Progenitor cell of endocrine pancreas (in vitro differentiated cells): ENCODE data around the gene TIMM10. TPM values are rescaled to one million over a fixed set of nuclear protein-coding genes. Genes with fewer than 3 reads are reported as not detected.

Experiments used
- DNase-seq: peaks from one replicate; pipeline ENCODE4 v3.0.0; 2021; ENCODE audit warnings: low spot score; ENCODE audit not compliant: unreplicated experiment
- H3K27ac Mint-ChIP-seq: 2 replicates; pipeline ENCODE4 v1.8.0; 2021; ENCODE audit warnings: mild to moderate bottlenecking, moderate library complexity, mixed read lengths
- H3K27me3 Mint-ChIP-seq: 2 replicates; pipeline ENCODE4 v1.8.0; 2021; ENCODE audit warnings: mixed read lengths
- H3K36me3 Mint-ChIP-seq: 2 replicates; pipeline ENCODE4 v1.8.0; 2022; ENCODE audit warnings: mixed read lengths; ENCODE audit not compliant: insufficient read depth
- H3K4me1 Mint-ChIP-seq: 2 replicates; pipeline ENCODE4 v1.8.0; 2021; ENCODE audit warnings: low read depth, mixed read lengths
- H3K4me3 Mint-ChIP-seq: 2 replicates; pipeline ENCODE4 v1.8.0; 2021; ENCODE audit warnings: low read depth, mild to moderate bottlenecking, moderate library complexity, mixed read lengths
- H3K9me3 Mint-ChIP-seq: 2 replicates; pipeline ENCODE4 v1.8.0; 2021; ENCODE audit warnings: low read depth, mixed read lengths
- total RNA-seq: library from RNA; stranded (reverse); gene quantifications from 2 replicates; pipeline ENCODE4 v1.2.1, GENCODE V29; 2021
- TF ChIP-seq, protein P1 (sequence below): fragments of 200-600 bp; sonication (generic); IDR thresholded peaks from one replicate; pipeline ENCODE4 v1.5.0; 2021; ENCODE audit warnings: antibody characterized with exemption, mild to moderate bottlenecking; ENCODE audit not compliant: unreplicated experiment

The TIMM10 gene
- total RNA-seq, 1 donor from 2014 or later = 63.5 TPM

DNA sequence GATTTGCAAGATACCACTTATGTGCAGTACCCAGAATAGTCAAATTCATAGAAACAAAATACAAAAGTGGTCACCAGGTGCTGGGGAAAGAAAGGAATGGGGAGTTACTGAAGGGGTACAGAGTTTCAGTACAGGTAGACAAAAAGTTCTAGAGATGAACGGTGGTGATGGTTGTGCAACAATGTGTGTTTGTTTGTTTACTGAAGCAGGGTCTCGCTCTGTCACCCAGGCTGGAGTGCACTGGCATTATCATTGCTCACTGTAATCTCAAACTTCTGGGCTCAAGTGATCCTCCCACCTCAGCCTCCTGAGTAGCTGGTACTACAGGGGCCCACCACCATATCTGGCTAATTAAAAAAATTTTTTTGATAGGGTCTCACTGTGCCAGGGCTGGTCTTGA, 24.8 kb upstream of the TIMM10 start:
- H3K36me3 Mint-ChIP-seq = peaks cover 9% of the 10 kb centered on the region
- no peaks in the 10 kb centered on the region for H3K27me3 Mint-ChIP-seq
- no peak for DNase-seq
- H3K4me1 Mint-ChIP-seq = no peaks in the 10 kb centered on the region
- no peak overlapping the region for H3K27ac Mint-ChIP-seq
- TF ChIP-seq, protein P1, sequence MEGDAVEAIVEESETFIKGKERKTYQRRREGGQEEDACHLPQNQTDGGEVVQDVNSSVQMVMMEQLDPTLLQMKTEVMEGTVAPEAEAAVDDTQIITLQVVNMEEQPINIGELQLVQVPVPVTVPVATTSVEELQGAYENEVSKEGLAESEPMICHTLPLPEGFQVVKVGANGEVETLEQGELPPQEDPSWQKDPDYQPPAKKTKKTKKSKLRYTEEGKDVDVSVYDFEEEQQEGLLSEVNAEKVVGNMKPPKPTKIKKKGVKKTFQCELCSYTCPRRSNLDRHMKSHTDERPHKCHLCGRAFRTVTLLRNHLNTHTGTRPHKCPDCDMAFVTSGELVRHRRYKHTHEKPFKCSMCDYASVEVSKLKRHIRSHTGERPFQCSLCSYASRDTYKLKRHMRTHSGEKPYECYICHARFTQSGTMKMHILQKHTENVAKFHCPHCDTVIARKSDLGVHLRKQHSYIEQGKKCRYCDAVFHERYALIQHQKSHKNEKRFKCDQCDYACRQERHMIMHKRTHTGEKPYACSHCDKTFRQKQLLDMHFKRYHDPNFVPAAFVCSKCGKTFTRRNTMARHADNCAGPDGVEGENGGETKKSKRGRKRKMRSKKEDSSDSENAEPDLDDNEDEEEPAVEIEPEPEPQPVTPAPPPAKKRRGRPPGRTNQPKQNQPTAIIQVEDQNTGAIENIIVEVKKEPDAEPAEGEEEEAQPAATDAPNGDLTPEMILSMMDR = no peak
- no peaks in the 10 kb centered on the region for H3K9me3 Mint-ChIP-seq
- H3K4me3 Mint-ChIP-seq = no peak overlapping the region

DNA sequence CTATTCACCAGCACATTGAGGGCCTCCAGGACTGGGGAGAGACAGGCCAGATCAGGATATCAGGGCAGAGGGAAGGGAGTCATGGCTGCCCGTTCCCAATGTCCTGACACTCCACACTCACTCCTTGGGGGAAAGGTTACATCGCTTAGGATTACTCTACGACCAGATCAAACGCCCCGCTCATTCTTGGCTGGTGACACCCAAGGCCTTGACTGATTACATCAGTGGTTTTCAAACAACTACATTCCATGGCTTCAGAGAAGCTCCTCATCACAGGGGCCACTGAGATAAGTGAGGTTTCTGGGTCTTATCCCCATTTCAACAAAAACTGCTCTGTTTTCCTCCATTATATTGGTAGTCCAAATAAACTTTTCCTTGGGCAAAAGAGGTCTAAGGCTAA, 21.9 kb upstream of the TIMM10 start:
- TF ChIP-seq, protein P1 = no peak
- Mint-ChIP-seq H3K27me3 (no peaks in the 10 kb centered on the region), H3K9me3 (no peaks in the 10 kb centered on the region), H3K27ac (no peak overlapping the region), H3K36me3 (peaks cover 11% of the 10 kb centered on the region), H3K4me1 (no peaks in the 10 kb centered on the region), H3K4me3 (no peak overlapping the region)
- DNase-seq = no peak

DNA sequence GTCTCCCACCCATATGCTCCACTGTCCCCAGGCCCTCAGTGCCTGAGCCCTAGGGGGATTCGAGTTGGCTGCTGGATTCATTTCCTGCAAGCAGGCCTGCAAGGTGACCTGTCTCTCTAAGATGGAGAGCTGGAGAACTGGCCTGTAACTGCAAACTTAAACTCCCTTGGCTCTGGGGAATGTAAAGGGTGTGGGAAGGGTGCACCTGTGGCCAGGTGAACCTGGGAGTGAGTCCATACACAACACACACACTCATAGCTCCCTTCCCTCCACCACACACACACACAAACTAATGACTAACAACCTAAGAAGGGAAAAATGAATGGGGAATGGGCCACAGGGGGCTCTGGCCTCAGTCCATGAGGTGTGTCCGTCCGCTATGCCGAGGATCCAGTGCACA, 21.4 kb upstream of the TIMM10 start:
- Mint-ChIP-seq H3K4me3 (no peak overlapping the region), H3K27me3 (no peaks in the 10 kb centered on the region), H3K27ac (no peak overlapping the region), H3K4me1 (no peaks in the 10 kb centered on the region), H3K36me3 (peaks cover 11% of the 10 kb centered on the region), H3K9me3 (no peaks in the 10 kb centered on the region)
- TF ChIP-seq, protein P1 = no peak
- DNase-seq = no peak

DNA sequence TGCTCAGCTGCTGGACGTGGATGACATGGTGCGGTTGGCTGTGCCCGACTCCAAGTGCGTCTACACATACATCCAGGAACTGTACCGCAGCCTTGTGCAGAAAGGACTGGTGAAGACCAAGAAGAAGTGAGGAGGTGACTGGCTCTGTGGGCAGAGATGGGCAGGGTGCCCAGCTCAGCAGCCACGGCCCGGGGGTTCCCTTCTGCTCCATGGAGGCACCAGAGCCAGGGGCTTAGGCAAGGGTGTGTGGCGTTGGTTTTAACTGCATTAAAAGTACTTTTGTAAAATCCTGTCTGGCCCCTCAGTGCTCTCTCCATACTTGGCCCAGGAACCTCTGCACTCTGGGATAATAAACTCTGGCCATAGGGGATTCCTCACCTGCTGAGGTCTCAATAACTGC, 19.4 kb upstream of the TIMM10 start:
- no peaks in the 10 kb centered on the region for H3K9me3 Mint-ChIP-seq
- no peak overlapping the region for H3K27ac Mint-ChIP-seq
- H3K4me1 Mint-ChIP-seq = no peaks in the 10 kb centered on the region
- H3K27me3 Mint-ChIP-seq = no peaks in the 10 kb centered on the region
- peaks cover 8% of the 10 kb centered on the region for H3K36me3 Mint-ChIP-seq
- no peak overlapping the region for H3K4me3 Mint-ChIP-seq
- DNase-seq = no peak
- TF ChIP-seq, protein P1 = no peak

DNA sequence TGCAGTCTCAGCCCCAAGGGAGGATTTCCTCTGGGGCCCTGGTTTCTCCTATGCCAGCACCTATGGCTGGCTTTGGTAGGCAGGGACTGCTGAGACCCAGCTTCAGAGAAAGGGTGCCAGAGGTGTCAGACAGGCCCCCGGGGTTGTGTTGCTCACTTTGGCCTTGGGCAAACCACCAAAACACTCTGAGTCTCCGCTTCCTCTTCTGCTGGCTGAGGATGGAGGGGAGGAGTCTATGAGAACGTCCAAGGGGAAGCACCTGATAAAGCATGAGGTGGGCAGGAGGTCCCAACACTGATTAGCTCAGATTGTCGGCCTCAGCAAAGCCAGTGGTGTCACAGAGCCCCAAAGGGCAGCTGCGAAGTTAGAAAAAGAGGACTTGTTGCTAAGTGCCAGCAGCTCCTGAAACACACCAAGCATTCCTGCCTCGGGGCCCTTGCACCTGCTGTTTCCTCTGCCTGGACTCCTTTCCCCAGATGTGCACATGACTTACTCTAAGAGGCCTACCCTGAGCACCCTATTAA, 17.4 kb upstream of the TIMM10 start:
- DNase-seq = no peak
- peaks cover 2% of the 10 kb centered on the region for H3K4me1 Mint-ChIP-seq
- no peak overlapping the region for H3K4me3 Mint-ChIP-seq
- no peak overlapping the region for H3K27ac Mint-ChIP-seq
- no peaks in the 10 kb centered on the region for H3K9me3 Mint-ChIP-seq
- TF ChIP-seq, protein P1 = no peak
- H3K27me3 Mint-ChIP-seq = peaks cover 3% of the 10 kb centered on the region
- H3K36me3 Mint-ChIP-seq = peaks cover 5% of the 10 kb centered on the region
